ENCODE measurements around the gene UBE2G2.

The UBE2G2 gene

GRCh38 chr21:44823179-44823660 is 21.6 kb upstream of the UBE2G2 start:
- Histone ChIP-seq H3K4ac (ENCODE audit: low read length) (no peak overlapping the region), H3K4me3 (ENCODE audit: low read length in 2 of 2) (no peak overlapping the region), H3K4me1 (ENCODE audit: control insufficient read depth in 2 of 2, insufficient read depth in 1 of 2, low read depth in 1 of 2, low read length in 2 of 2) (peaks cover 0 to 2% of the 10 kb centered on the region in 2 donors), H3K18ac (ENCODE audit: low read length) (no peak overlapping the region), H4K91ac (ENCODE audit: low read depth, low read length, poor library complexity) (no peak overlapping the region), H3K27me3 (ENCODE audit: control insufficient read depth in 3 of 3, insufficient read depth in 3 of 3, low read depth in 1 of 3, low read length in 3 of 3) (peaks cover 0 to 3% (median 0%) of the 10 kb centered on the region in 3 experiments), H2BK120ac (ENCODE audit: low read depth, low read length) (no peak overlapping the region), H3K27ac (replicated peaks; ENCODE audit: low read length) (no peak overlapping the region), H3K36me3 (replicated peaks in 1 of 2; ENCODE audit: control insufficient read depth in 2 of 2, insufficient read depth in 2 of 2, low read length in 2 of 2) (no peaks in the 10 kb centered on the region), H3K4me2 (ENCODE audit: insufficient read depth, low read length, poor library complexity, severe bottlenecking) (no peak overlapping the region), H3K9me3 (replicated peaks in 1 of 2; ENCODE audit: control insufficient read depth in 2 of 2, insufficient read depth in 1 of 2, low read depth in 1 of 2, low read length in 2 of 2) (peaks cover 27 to 36% of the 10 kb centered on the region in 2 donors), H3K79me1 (ENCODE audit: low read depth, low read length) (no peaks in the 10 kb centered on the region), H3K14ac (ENCODE audit: low read length) (no peak overlapping the region), H2BK12ac (ENCODE audit: low read length) (no peak overlapping the region), H2BK5ac (ENCODE audit: low read length) (no peak overlapping the region), H3K23ac (ENCODE audit: low read depth, low read length, poor library complexity) (no peak overlapping the region), H2AK5ac (ENCODE audit: low read depth, low read length) (no peak overlapping the region), H2AFZ (ENCODE audit: low read length) (no peak overlapping the region), H3K9ac (ENCODE audit: low read depth, low read length, poor library complexity) (no peak overlapping the region), H4K8ac (ENCODE audit: low read depth, low read length) (no peak overlapping the region), H2BK15ac (ENCODE audit: low read length) (no peak overlapping the region)
- no peak for DNase-seq (ENCODE audit: low spot score)
- no CpG with 5 or more reads among the region's 1 CpG for WGBS, 2 donors (ENCODE audit: extremely low coverage in 2 of 2, insufficient read length in 2 of 2, insufficient replicate concordance in 1 of 2)

- peaks cover 0 to 3% (median 0%) of the 10 kb centered on the region in 3 experiments for H3K27me3 ChIP-seq (ENCODE audit: control insufficient read depth in 3 of 3, insufficient read depth in 3 of 3, low read depth in 1 of 3, low read length in 3 of 3)
- H2BK12ac ChIP-seq (ENCODE audit: low read length) = no peak overlapping the region
- WGBS, 2 donors (ENCODE audit: extremely low coverage in 2 of 2, insufficient read length in 2 of 2, insufficient replicate concordance in 1 of 2) = no CpG with 5 or more reads among the region's 5 CpGs
- peaks cover 23 to 30% of the 10 kb centered on the region in 2 donors for H3K9me3 ChIP-seq (replicated peaks in 1 of 2; ENCODE audit: control insufficient read depth in 2 of 2, insufficient read depth in 1 of 2, low read depth in 1 of 2, low read length in 2 of 2)
- H3K9ac ChIP-seq (ENCODE audit: low read depth, low read length, poor library complexity) = no peak overlapping the region
- no peak overlapping the region for H3K18ac ChIP-seq (ENCODE audit: low read length)
- H2AFZ ChIP-seq (ENCODE audit: low read length) = no peak overlapping the region
- no peak overlapping the region for H2BK15ac ChIP-seq (ENCODE audit: low read length)
- H2AK5ac ChIP-seq (ENCODE audit: low read depth, low read length) = no peak overlapping the region
- no peak overlapping the region for H2BK5ac ChIP-seq (ENCODE audit: low read length)
- H4K8ac ChIP-seq (ENCODE audit: low read depth, low read length) = no peak overlapping the region
- H3K23ac ChIP-seq (ENCODE audit: low read depth, low read length, poor library complexity) = no peak overlapping the region
- no peak overlapping the region for H4K91ac ChIP-seq (ENCODE audit: low read depth, low read length, poor library complexity)
- H3K27ac ChIP-seq (replicated peaks; ENCODE audit: low read length) = no peak overlapping the region
- no peak for DNase-seq (ENCODE audit: low spot score)
- H3K4me1 ChIP-seq (ENCODE audit: control insufficient read depth in 2 of 2, insufficient read depth in 1 of 2, low read depth in 1 of 2, low read length in 2 of 2) = peaks cover 0 to 2% of the 10 kb centered on the region in 2 donors
- no peaks in the 10 kb centered on the region for H3K79me1 ChIP-seq (ENCODE audit: low read depth, low read length)
- no peak overlapping the region for H2BK120ac ChIP-seq (ENCODE audit: low read depth, low read length)
- no peak overlapping the region for H3K4ac ChIP-seq (ENCODE audit: low read length)
- no peaks in the 10 kb centered on the region for H3K36me3 ChIP-seq (replicated peaks in 1 of 2; ENCODE audit: control insufficient read depth in 2 of 2, insufficient read depth in 2 of 2, low read length in 2 of 2)
- H3K4me2 ChIP-seq (ENCODE audit: insufficient read depth, low read length, poor library complexity, severe bottlenecking) = no peak overlapping the region
- H3K14ac ChIP-seq (ENCODE audit: low read length) = no peak overlapping the region
- H3K4me3 ChIP-seq (ENCODE audit: low read length in 2 of 2) = no peak overlapping the region
Observed at GRCh38 chr21:44822484-44823178, 21.0 kb upstream of the UBE2G2 start.

- no peak for DNase-seq (ENCODE audit: low spot score)
- Histone ChIP-seq H3K79me1 (ENCODE audit: low read depth, low read length) (peaks cover 13% of the 10 kb centered on the region), H2AFZ (ENCODE audit: low read length) (no peak overlapping the region), H3K27me3 (ENCODE audit: control insufficient read depth in 3 of 3, insufficient read depth in 3 of 3, low read depth in 1 of 3, low read length in 3 of 3) (peaks cover 0 to 3% (median 0%) of the 10 kb centered on the region in 3 experiments), H3K36me3 (replicated peaks in 1 of 2; ENCODE audit: control insufficient read depth in 2 of 2, insufficient read depth in 2 of 2, low read length in 2 of 2) (no peaks in the 10 kb centered on the region), H3K4me1 (ENCODE audit: control insufficient read depth in 2 of 2, insufficient read depth in 1 of 2, low read depth in 1 of 2, low read length in 2 of 2) (peaks cover 0 to 7% of the 10 kb centered on the region in 2 donors), H2BK15ac (ENCODE audit: low read length) (no peak overlapping the region), H3K4me3 (ENCODE audit: low read length in 2 of 2) (no peak overlapping the region), H3K4ac (ENCODE audit: low read length) (no peak overlapping the region), H3K4me2 (ENCODE audit: insufficient read depth, low read length, poor library complexity, severe bottlenecking) (no peak overlapping the region), H2BK12ac (ENCODE audit: low read length) (no peak overlapping the region), H2AK5ac (ENCODE audit: low read depth, low read length) (no peak overlapping the region), H2BK120ac (ENCODE audit: low read depth, low read length) (no peak overlapping the region), H3K23ac (ENCODE audit: low read depth, low read length, poor library complexity) (no peak overlapping the region), H3K18ac (ENCODE audit: low read length) (no peak overlapping the region), H3K9me3 (replicated peaks in 1 of 2; ENCODE audit: control insufficient read depth in 2 of 2, insufficient read depth in 1 of 2, low read depth in 1 of 2, low read length in 2 of 2) (peaks cover 20 to 30% of the 10 kb centered on the region in 2 donors), H4K8ac (ENCODE audit: low read depth, low read length) (no peak overlapping the region), H4K91ac (ENCODE audit: low read depth, low read length, poor library complexity) (no peak overlapping the region), H3K9ac (ENCODE audit: low read depth, low read length, poor library complexity) (no peak overlapping the region), H2BK5ac (ENCODE audit: low read length) (no peak overlapping the region), H3K14ac (ENCODE audit: low read length) (no peak overlapping the region), H3K27ac (replicated peaks; ENCODE audit: low read length) (no peak overlapping the region)
- WGBS, 2 donors (ENCODE audit: extremely low coverage in 2 of 2, insufficient read length in 2 of 2, insufficient replicate concordance in 1 of 2) = no CpG with 5 or more reads among the region's 3 CpGs
Observed at GRCh38 chr21:44820851-44821250, 19.2 kb upstream of the UBE2G2 start.

DNA sequence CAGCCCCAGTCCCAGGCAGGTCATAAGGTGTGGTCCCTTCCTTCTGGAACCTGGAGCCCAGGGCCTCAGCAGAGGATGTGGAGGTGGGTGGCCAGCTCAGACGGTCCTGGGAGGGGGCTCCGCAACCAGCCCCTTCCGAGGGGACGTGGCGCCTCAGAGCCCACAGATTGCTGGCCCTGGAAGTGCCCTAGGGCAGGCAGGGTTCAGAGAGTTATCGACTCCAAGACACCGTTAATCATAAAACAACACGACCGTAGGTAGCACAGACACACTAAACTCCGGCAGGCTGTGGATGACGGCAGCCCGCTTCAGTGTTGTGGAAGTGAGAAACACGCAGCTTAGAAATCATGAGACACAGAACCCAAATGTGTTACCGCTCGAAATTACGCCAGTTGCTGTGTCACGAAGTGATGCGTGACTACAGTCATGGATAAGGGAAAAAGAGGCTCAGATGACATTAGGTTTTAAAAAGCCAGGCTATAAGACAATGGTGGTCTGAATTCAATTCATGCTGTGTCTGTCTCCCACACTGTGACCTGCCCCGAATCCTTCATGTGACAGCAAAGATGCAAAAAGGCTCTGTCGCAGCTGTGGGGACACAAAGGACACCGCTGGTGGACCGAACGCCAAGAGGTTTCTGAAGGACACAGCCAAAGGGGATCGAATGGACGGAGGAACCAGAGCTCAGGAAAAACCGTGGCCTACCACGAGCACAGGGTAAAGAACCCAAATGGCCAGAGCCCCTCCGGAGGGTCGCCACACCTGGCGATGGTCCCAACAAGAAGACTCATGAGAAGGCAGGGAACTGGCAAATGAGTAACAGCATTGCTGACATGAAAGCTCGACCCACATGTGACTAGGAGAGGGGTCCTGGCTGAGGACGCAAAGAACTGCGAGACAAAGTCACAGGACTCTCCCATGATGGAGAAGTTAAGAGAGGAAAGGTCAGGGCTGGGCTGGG is 17.9 kb upstream of the UBE2G2 start:
- H3K4me3 ChIP-seq (ENCODE audit: low read length in 2 of 2) = no peak overlapping the region
- no CpG with 5 or more reads among the region's 33 CpGs for WGBS, 2 donors (ENCODE audit: extremely low coverage in 2 of 2, insufficient read length in 2 of 2, insufficient replicate concordance in 1 of 2)

More for the DNA sequence above, 17.9 kb upstream of the UBE2G2 start:
- Histone ChIP-seq H2AFZ (ENCODE audit: low read length) (no peak overlapping the region), H4K8ac (ENCODE audit: low read depth, low read length) (no peak overlapping the region), H3K4ac (ENCODE audit: low read length) (no peak overlapping the region), H2BK120ac (ENCODE audit: low read depth, low read length) (no peak overlapping the region), H2BK15ac (ENCODE audit: low read length) (peak overlapping the region; percentile 96), H3K23ac (ENCODE audit: low read depth, low read length, poor library complexity) (peak overlapping the region; percentile 91), H4K91ac (ENCODE audit: low read depth, low read length, poor library complexity) (no peak overlapping the region), H3K36me3 (replicated peaks in 1 of 2; ENCODE audit: control insufficient read depth in 2 of 2, insufficient read depth in 2 of 2, low read length in 2 of 2) (peaks cover 0 to 1% of the 10 kb centered on the region in 2 donors), H3K4me1 (ENCODE audit: control insufficient read depth in 2 of 2, insufficient read depth in 1 of 2, low read depth in 1 of 2, low read length in 2 of 2) (peaks cover 0 to 7% of the 10 kb centered on the region in 2 donors), H2BK12ac (ENCODE audit: low read length) (no peak overlapping the region), H3K9ac (ENCODE audit: low read depth, low read length, poor library complexity) (no peak overlapping the region), H3K27ac (replicated peaks; ENCODE audit: low read length) (no peak overlapping the region), H3K14ac (ENCODE audit: low read length) (peak overlapping the region; percentile 12), H3K27me3 (ENCODE audit: control insufficient read depth in 3 of 3, insufficient read depth in 3 of 3, low read depth in 1 of 3, low read length in 3 of 3) (peaks cover 0 to 3% (median 0%) of the 10 kb centered on the region in 3 experiments), H3K79me1 (ENCODE audit: low read depth, low read length) (peaks cover 21% of the 10 kb centered on the region), H2AK5ac (ENCODE audit: low read depth, low read length) (peak overlapping the region; percentile 98), H3K9me3 (replicated peaks in 1 of 2; ENCODE audit: control insufficient read depth in 2 of 2, insufficient read depth in 1 of 2, low read depth in 1 of 2, low read length in 2 of 2) (peaks cover 20 to 30% of the 10 kb centered on the region in 2 donors), H3K18ac (ENCODE audit: low read length) (no peak overlapping the region), H3K4me2 (ENCODE audit: insufficient read depth, low read length, poor library complexity, severe bottlenecking) (no peak overlapping the region), H2BK5ac (ENCODE audit: low read length) (peak overlapping the region; percentile 53)
- no peak for DNase-seq (ENCODE audit: low spot score)
